ENCODE measurements around the gene MKLN1.

GRCh38 chr7:131327049-131327625, 539 bp upstream of the MKLN1 start:
- TF ChIP-seq, protein P1, sequence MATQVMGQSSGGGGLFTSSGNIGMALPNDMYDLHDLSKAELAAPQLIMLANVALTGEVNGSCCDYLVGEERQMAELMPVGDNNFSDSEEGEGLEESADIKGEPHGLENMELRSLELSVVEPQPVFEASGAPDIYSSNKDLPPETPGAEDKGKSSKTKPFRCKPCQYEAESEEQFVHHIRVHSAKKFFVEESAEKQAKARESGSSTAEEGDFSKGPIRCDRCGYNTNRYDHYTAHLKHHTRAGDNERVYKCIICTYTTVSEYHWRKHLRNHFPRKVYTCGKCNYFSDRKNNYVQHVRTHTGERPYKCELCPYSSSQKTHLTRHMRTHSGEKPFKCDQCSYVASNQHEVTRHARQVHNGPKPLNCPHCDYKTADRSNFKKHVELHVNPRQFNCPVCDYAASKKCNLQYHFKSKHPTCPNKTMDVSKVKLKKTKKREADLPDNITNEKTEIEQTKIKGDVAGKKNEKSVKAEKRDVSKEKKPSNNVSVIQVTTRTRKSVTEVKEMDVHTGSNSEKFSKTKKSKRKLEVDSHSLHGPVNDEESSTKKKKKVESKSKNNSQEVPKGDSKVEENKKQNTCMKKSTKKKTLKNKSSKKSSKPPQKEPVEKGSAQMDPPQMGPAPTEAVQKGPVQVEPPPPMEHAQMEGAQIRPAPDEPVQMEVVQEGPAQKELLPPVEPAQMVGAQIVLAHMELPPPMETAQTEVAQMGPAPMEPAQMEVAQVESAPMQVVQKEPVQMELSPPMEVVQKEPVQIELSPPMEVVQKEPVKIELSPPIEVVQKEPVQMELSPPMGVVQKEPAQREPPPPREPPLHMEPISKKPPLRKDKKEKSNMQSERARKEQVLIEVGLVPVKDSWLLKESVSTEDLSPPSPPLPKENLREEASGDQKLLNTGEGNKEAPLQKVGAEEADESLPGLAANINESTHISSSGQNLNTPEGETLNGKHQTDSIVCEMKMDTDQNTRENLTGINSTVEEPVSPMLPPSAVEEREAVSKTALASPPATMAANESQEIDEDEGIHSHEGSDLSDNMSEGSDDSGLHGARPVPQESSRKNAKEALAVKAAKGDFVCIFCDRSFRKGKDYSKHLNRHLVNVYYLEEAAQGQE (IDR thresholded peaks at IDR 0.05; ENCODE audit: low read depth, low read length): peak; percentile 83
- TF ChIP-seq ELF1 (IDR thresholded peaks at IDR 0.05): no peak; the same call in 1 of the 2 replicates

All from SK-N-SH (cell line).